HCT116 (cell line): Measurements from ENCODE around the gene SOX15.

Source experiments
- EZH2 ChIP-seq: fragments of 200-600 bp; sonication (generic); IDR thresholded peaks from 2 replicates; pipeline ENCODE4 v1.6.1; 2017; ENCODE audit warnings: antibody characterized with exemption, mixed run types
- MAX ChIP-seq: IDR thresholded peaks from 2 replicates; pipeline ENCODE4 v1.6.1; 2012
- POLR2A ChIP-seq: IDR thresholded peaks from 2 replicates; pipeline ENCODE4 v1.7.0; 2011; ENCODE audit warnings: borderline replicate concordance; ENCODE audit not compliant: insufficient read depth, insufficient read length; ENCODE audit errors: extremely low read depth
- POLR2AphosphoS5 ChIP-seq: IDR thresholded peaks from 2 replicates; pipeline ENCODE4 v1.6.1; 2011; ENCODE audit warnings: mild to moderate bottlenecking, low read depth, low read length, moderate library complexity
- REST ChIP-seq: IDR thresholded peaks from 2 replicates; pipeline ENCODE4 v1.6.1; 2012; ENCODE audit warnings: low read depth
- SIN3A ChIP-seq: IDR thresholded peaks from 2 replicates; pipeline ENCODE4 v1.6.1; 2012; ENCODE audit warnings: low read depth
- SRF ChIP-seq: IDR thresholded peaks from 2 replicates; pipeline ENCODE4 v1.6.1; 2012; ENCODE audit warnings: low read depth
- ZNF274 ChIP-seq: fragments of 200-500 bp; sonication (Bioruptor generic); IDR thresholded peaks from 2 replicates; pipeline ENCODE4 v1.6.1; 2014; ENCODE audit warnings: mild to moderate bottlenecking, low read depth, low read length, inconsistent platforms
- TF ChIP-seq, protein P1 (sequence below), 3 experiments: fragments of 200-600 bp in 1 of 3; sonication (generic) in 1 of 3; IDR thresholded peaks in 2 of 3; conservative IDR thresholded peaks in 1 of 3; 2 replicates each; pipeline ENCODE4 v1.5.1; 2012 to 2017; ENCODE audit warnings: low read depth in 2 of 3, low read length in 2 of 3, antibody characterized with exemption in 1 of 3, borderline replicate concordance in 1 of 3, control low read depth in 1 of 3, mild to moderate bottlenecking in 1 of 3, mixed read lengths in 1 of 3, mixed run types in 1 of 3, moderate library complexity in 1 of 3; ENCODE audit not compliant: insufficient read depth in 1 of 3

GRCh38 chr17:7570351-7570750, 19.5 kb downstream of the SOX15 start:
- TF ChIP-seq, protein P1, sequence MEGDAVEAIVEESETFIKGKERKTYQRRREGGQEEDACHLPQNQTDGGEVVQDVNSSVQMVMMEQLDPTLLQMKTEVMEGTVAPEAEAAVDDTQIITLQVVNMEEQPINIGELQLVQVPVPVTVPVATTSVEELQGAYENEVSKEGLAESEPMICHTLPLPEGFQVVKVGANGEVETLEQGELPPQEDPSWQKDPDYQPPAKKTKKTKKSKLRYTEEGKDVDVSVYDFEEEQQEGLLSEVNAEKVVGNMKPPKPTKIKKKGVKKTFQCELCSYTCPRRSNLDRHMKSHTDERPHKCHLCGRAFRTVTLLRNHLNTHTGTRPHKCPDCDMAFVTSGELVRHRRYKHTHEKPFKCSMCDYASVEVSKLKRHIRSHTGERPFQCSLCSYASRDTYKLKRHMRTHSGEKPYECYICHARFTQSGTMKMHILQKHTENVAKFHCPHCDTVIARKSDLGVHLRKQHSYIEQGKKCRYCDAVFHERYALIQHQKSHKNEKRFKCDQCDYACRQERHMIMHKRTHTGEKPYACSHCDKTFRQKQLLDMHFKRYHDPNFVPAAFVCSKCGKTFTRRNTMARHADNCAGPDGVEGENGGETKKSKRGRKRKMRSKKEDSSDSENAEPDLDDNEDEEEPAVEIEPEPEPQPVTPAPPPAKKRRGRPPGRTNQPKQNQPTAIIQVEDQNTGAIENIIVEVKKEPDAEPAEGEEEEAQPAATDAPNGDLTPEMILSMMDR (IDR thresholded peaks at IDR 0.05 in 2 of 3, conservative IDR thresholded peaks at IDR 0.05 in 1 of 3; ENCODE audit: borderline replicate concordance in 1 of 3, insufficient read depth in 1 of 3, low read depth in 2 of 3, low read length in 2 of 3), result no peak
- TF ChIP-seq POLR2A (no peak), ZNF274 (no peak), SIN3A (no peak), REST (no peak), EZH2 (no peak), MAX (no peak), POLR2AphosphoS5 (no peak), SRF (no peak)
